Activated CD4-positive, alpha-beta T cell treated with anti-CD3 and anti-CD28 coated beads for 4 hours (primary cell): ENCODE data around the gene RANBP1.
"Not testable (repeated sequence)": the region's sequence is repeated elsewhere in the genome, so short reads cannot be mapped to it uniquely, and the experiment has no call there.

Experiments
- DNase-seq, 2 donors: peaks; one replicate each; pipeline ENCODE4 v3.0.0-alpha.2; 2020

RANBP1 gene

GRCh38 chr22:20155330-20156041 lies 39.6 kb downstream of the RANBP1 start:
- DNase-seq: no peak

- DNase-seq: no peak
Measured at GRCh38 chr22:20156042-20156389, 40.1 kb downstream of the RANBP1 start.

GRCh38 chr22:20156611-20157429 lies 40.9 kb downstream of the RANBP1 start:
- peak; percentile 75 to 89 for DNase-seq

GRCh38 chr22:20157430-20158183 lies 41.7 kb downstream of the RANBP1 start:
- DNase-seq: no peak

- DNase-seq: no peak
Measured at GRCh38 chr22:20158391-20159036, 42.6 kb downstream of the RANBP1 start.

GRCh38 chr22:20159076-20159475 lies 43.2 kb downstream of the RANBP1 start:
- no peak for DNase-seq

GRCh38 chr22:20159531-20159930 lies 43.6 kb downstream of the RANBP1 start:
- not testable (repeated sequence) for DNase-seq

- no peak for DNase-seq
Measured at GRCh38 chr22:20160041-20160440, 44.1 kb downstream of the RANBP1 start.

- DNase-seq: no peak
Measured at GRCh38 chr22:20164863-20165262, 49.0 kb downstream of the RANBP1 start.

- DNase-seq: no peak
Measured at GRCh38 chr22:20165421-20165820, 49.5 kb downstream of the RANBP1 start.

GRCh38 chr22:20165913-20166312 lies 50.0 kb downstream of the RANBP1 start:
- no peak for DNase-seq

GRCh38 chr22:20166703-20167102 lies 50.8 kb downstream of the RANBP1 start:
- no peak for DNase-seq

GRCh38 chr22:20167643-20168322 lies 51.9 kb downstream of the RANBP1 start:
- DNase-seq: no peak

- no peak for DNase-seq
Measured at GRCh38 chr22:20169253-20169822, 53.4 kb downstream of the RANBP1 start.

- no peak for DNase-seq
Measured at GRCh38 chr22:20170170-20170569, 54.3 kb downstream of the RANBP1 start.

- no peak for DNase-seq
Measured at GRCh38 chr22:20171288-20172140, 55.6 kb downstream of the RANBP1 start.

- DNase-seq: no peak
Measured at GRCh38 chr22:20172141-20172613, 56.3 kb downstream of the RANBP1 start.

GRCh38 chr22:20173246-20173645 lies 57.3 kb downstream of the RANBP1 start:
- DNase-seq: no peak

GRCh38 chr22:20173772-20174171 lies 57.9 kb downstream of the RANBP1 start:
- no peak for DNase-seq

- no peak for DNase-seq
Measured at GRCh38 chr22:20174785-20175596, 59.1 kb downstream of the RANBP1 start.
